ENCODE results near the gene TNFRSF1B.
"Not testable (repeated sequence)": the region's sequence is repeated elsewhere in the genome, so short reads cannot be mapped to it uniquely, and the experiment has no call there.

Gene TNFRSF1B

GRCh38 chr1:12222700-12223099, 55.9 kb downstream of the TNFRSF1B start:
- not testable (repeated sequence) for DNase-seq (ENCODE audit: low spot score)

GRCh38 chr1:12224092-12224491, 57.3 kb downstream of the TNFRSF1B start:
- DNase-seq (ENCODE audit: low spot score) = not testable (repeated sequence)

GRCh38 chr1:12228979-12229378, 62.2 kb downstream of the TNFRSF1B start:
- DNase-seq (ENCODE audit: low spot score) = no peak

GRCh38 chr1:12229386-12229834, 62.6 kb downstream of the TNFRSF1B start:
- DNase-seq (ENCODE audit: low spot score) = no peak

GRCh38 chr1:12229835-12230548, 63.2 kb downstream of the TNFRSF1B start, which contains the start of gene VPS13D:
VPS13D (plus strand) TSS chr1:12230030; CDS start chr1:12234267, 4,237 bp downstream.
- peak; percentile 38 for DNase-seq (ENCODE audit: low spot score)

GRCh38 chr1:12230549-12231275, 63.9 kb downstream of the TNFRSF1B start:
- DNase-seq (ENCODE audit: low spot score) = peak; percentile 12

- DNase-seq (ENCODE audit: low spot score) = no peak
Observed at GRCh38 chr1:12231276-12231595, 64.4 kb downstream of the TNFRSF1B start.

GRCh38 chr1:12232221-12232620, 65.4 kb downstream of the TNFRSF1B start:
- no peak for DNase-seq (ENCODE audit: low spot score)

GRCh38 chr1:12244078-12244477, 77.3 kb downstream of the TNFRSF1B start:
- no peak for DNase-seq (ENCODE audit: low spot score)

GRCh38 chr1:12244585-12244984, 77.8 kb downstream of the TNFRSF1B start:
- DNase-seq (ENCODE audit: low spot score) = no peak

GRCh38 chr1:12245116-12245515, 78.3 kb downstream of the TNFRSF1B start:
- no peak for DNase-seq (ENCODE audit: low spot score)

- DNase-seq (ENCODE audit: low spot score) = no peak
Observed at GRCh38 chr1:12245733-12246132, 78.9 kb downstream of the TNFRSF1B start.

GRCh38 chr1:12246584-12246983, 79.8 kb downstream of the TNFRSF1B start:
- no peak for DNase-seq (ENCODE audit: low spot score)

GRCh38 chr1:12249181-12249580, 82.4 kb downstream of the TNFRSF1B start:
- no peak for DNase-seq (ENCODE audit: low spot score)

GRCh38 chr1:12249748-12250147, 83.0 kb downstream of the TNFRSF1B start:
- DNase-seq (ENCODE audit: low spot score) = no peak

- no peak for DNase-seq (ENCODE audit: low spot score)
Observed at GRCh38 chr1:12251442-12251841, 84.7 kb downstream of the TNFRSF1B start.

GRCh38 chr1:12255913-12256312, 89.1 kb downstream of the TNFRSF1B start:
- DNase-seq (ENCODE audit: low spot score) = no peak

- DNase-seq (ENCODE audit: low spot score) = no peak
Observed at GRCh38 chr1:12258272-12258671, 91.5 kb downstream of the TNFRSF1B start.
